ENCODE results near the gene TRIM44.

- no peak for TF ChIP-seq POLR2AphosphoS5 (IDR thresholded peaks at IDR 0.05)
- TF ChIP-seq, protein P1, sequence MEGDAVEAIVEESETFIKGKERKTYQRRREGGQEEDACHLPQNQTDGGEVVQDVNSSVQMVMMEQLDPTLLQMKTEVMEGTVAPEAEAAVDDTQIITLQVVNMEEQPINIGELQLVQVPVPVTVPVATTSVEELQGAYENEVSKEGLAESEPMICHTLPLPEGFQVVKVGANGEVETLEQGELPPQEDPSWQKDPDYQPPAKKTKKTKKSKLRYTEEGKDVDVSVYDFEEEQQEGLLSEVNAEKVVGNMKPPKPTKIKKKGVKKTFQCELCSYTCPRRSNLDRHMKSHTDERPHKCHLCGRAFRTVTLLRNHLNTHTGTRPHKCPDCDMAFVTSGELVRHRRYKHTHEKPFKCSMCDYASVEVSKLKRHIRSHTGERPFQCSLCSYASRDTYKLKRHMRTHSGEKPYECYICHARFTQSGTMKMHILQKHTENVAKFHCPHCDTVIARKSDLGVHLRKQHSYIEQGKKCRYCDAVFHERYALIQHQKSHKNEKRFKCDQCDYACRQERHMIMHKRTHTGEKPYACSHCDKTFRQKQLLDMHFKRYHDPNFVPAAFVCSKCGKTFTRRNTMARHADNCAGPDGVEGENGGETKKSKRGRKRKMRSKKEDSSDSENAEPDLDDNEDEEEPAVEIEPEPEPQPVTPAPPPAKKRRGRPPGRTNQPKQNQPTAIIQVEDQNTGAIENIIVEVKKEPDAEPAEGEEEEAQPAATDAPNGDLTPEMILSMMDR (IDR thresholded peaks at IDR 0.05) = no peak
Measured at GRCh38 chr11:35736952-35737351, 74.4 kb downstream of the TRIM44 start.
